ENCODE measurements around the gene TMEM44.
A peak's percentile ranks its signal among the peaks of the same experiment; 100 is the strongest.

Gene TMEM44

DNA sequence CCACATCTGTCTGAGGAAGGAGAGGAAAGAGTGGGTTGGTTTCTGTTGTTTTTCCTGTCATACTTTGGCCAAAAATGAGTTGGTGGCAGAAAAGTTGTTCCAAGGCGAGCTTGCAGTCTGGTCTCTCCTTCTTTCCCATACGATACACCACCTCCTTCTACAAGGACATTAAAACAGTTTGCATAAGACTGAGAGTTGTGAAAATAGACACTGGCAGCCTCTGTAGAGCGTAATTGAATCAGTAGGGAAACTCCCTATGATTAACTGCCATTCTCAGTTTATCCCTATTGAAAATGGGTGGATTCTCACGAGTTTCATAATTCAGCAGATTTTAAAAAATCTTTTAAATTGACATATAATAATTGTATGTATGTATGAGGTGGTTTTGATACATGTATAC lies 42.5 kb upstream of the TMEM44 start:
- in situ Hi-C loops (cut with HindIII; ENCODE audit: low sequenced_read_pairs), result no loop called here
- no peak for DNase-seq (ENCODE audit: low read depth)
- TF ChIP-seq, protein P1, sequence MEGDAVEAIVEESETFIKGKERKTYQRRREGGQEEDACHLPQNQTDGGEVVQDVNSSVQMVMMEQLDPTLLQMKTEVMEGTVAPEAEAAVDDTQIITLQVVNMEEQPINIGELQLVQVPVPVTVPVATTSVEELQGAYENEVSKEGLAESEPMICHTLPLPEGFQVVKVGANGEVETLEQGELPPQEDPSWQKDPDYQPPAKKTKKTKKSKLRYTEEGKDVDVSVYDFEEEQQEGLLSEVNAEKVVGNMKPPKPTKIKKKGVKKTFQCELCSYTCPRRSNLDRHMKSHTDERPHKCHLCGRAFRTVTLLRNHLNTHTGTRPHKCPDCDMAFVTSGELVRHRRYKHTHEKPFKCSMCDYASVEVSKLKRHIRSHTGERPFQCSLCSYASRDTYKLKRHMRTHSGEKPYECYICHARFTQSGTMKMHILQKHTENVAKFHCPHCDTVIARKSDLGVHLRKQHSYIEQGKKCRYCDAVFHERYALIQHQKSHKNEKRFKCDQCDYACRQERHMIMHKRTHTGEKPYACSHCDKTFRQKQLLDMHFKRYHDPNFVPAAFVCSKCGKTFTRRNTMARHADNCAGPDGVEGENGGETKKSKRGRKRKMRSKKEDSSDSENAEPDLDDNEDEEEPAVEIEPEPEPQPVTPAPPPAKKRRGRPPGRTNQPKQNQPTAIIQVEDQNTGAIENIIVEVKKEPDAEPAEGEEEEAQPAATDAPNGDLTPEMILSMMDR (IDR thresholded peaks at IDR 0.05; ENCODE audit: low read depth, low read length, missing control alignments), result no peak
- no peak overlapping the region for H3K4me3 ChIP-seq (ENCODE audit: low read depth, low read length)

DNA sequence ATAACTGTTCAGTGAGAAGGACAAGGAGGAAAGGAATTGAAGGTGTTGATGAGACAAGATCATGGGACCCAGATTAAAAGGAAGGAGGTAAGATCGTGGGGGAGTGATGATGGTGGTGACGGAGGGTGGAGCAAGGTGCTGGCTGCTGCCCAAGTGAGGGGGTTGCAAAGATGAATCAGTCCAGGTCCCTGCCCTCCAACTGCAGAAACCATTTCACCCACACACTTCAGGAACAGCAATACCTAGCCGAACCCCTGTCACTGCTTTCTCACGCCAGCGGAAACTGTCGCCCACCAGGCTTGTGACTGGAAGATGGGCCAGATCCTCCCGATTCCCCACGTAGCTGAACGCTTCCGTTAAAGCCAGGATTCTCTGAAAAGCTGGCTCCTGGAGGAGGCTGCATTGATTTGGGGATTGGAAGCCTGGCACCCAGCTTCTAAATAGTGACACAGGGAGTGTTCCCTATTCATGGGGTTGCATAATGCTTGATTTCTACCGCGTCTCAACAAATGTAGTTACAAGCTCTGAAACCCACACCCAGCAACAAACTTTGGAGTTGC lies 41.9 kb upstream of the TMEM44 start:
- no peak for DNase-seq (ENCODE audit: low read depth)
- TF ChIP-seq, protein P1 (IDR thresholded peaks at IDR 0.05; ENCODE audit: low read depth, low read length, missing control alignments), result no peak
- H3K4me3 ChIP-seq (ENCODE audit: low read depth, low read length), result no peak overlapping the region
- in situ Hi-C loops (cut with HindIII; ENCODE audit: low sequenced_read_pairs), result no loop called here

DNA sequence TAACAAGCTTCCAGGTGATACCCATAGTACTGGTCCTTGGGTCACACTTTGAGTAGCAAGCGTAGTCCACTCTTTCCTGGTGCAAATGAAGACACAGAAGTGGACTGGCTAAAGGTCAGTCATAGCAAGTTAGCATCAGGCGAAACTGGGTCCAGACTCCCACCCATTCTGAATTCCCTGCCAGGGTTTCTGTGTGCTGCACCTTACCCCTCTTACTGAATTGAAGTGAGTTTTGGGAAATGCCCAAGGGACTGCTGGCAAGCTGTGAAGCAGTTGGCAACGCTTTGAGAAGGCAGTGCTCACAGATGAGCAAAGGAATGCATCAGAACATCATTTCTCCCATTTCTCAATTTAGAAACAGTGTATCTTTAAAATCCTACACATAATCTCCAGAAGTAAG lies 40.5 kb upstream of the TMEM44 start:
- in situ Hi-C loops (cut with HindIII; ENCODE audit: low sequenced_read_pairs), result loop anchor here (5.0 kb wide), 1 partner anchor 439 kb away; no protein-coding TSS in a partner anchor
- H3K4me3 ChIP-seq (ENCODE audit: low read depth, low read length), result no peak overlapping the region
- TF ChIP-seq, protein P1 (IDR thresholded peaks at IDR 0.05; ENCODE audit: low read depth, low read length, missing control alignments), result no peak
- no peak for DNase-seq (ENCODE audit: low read depth)

DNA sequence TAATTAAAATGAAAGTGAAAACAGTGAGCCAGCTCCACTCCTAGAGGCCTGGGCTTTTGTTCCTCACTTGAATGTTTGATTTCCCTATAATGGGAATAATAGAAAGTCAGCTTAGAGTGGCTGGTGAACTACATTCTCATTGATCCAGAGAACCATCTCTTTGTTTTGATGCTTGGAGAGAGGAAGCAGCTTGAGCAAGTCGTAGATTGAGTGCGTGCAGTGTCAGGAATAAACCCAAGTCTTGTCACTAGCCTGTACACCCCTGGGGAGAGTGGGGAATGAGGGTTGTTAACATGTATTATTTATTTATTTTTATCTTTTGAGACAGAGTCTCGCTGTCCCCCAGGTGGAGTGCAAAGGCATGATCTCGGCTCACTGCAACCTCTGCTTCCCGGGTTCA lies 39.7 kb upstream of the TMEM44 start:
- TF ChIP-seq, protein P1 (IDR thresholded peaks at IDR 0.05; ENCODE audit: low read depth, low read length, missing control alignments), result no peak
- H3K4me3 ChIP-seq (ENCODE audit: low read depth, low read length), result peak overlapping the region; percentile 87
- in situ Hi-C loops (cut with HindIII; ENCODE audit: low sequenced_read_pairs), result loop anchor here (5.0 kb wide), 1 partner anchor 439 kb away; no protein-coding TSS in a partner anchor
- DNase-seq (ENCODE audit: low read depth), result no peak

DNA sequence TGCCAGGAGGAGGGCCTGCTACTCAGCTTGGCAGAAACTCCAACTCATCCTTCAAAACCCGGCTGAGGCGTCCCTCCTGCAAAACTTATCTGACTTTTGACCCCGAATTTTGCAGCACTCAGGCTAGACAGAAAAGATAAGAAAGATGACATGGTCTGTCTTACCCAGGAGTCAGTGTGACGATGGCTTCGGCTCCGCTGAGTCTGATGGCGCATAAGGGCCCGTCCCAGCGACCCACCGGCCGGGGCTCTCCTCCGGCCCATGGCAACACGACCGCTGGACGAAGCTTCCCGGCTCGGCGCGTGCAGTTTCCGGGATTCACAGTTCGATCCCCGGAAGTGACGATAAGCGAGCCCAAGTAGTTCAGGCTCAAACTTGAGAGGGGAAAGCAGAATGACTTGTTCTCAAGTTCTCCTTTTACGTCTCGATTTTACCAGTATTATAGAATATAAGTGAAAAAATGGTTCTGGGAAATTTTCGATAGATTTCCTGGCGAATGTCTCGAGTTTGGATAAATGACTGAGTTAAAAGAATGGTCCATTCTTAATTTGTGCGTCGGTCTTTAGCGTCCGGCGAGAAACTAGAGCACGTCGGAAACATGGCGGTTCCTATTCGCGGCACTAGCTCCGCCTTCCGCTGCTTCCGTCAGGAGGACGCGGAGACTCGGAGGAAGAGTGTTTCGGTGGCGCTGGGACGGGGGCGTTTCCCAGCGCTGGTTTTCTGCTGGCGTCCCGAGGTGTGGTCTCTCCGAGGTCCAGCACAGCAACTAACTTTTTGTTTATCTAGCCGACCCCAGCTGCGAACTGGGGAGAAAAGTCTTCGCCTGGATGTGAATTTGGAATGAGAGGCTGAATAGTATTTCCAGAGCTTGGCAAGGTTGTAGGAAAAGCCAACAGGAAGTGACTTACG lies 38.9 kb upstream of the TMEM44 start, which contains the start of gene LSG1:
LSG1 (minus strand) TSS at position 292 of the 909 bp plus-strand sequence; CDS start at position 263, 29 bp downstream.
- DNase-seq (ENCODE audit: low read depth), result peak; percentile 93
- peak within 1 kb of the TSS; percentile 87 for H3K4me3 ChIP-seq (ENCODE audit: low read depth, low read length)
- TF ChIP-seq, protein P1 (IDR thresholded peaks at IDR 0.05; ENCODE audit: low read depth, low read length, missing control alignments), result no peak

DNA sequence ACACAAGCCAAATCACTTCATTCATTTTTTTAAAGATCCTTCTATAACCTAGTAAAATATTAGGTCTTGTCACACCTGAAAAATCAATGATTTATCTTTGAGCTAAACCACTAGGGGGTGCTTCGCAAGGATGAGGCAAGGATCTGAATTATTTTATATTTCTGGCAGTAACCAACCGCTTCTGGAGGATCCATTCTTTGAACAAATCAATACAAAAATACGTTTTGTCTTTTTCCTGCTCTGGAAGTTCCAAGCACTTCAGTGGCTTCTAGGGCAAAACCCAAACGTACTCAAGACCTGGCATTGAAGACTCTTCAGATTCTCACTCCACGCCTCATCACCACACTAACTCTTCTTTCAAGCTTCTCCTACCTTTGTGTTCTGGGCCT lies 38.3 kb upstream of the TMEM44 start:
- TF ChIP-seq, protein P1 (IDR thresholded peaks at IDR 0.05; ENCODE audit: low read depth, low read length, missing control alignments), result peak; percentile 61
- peak overlapping the region; percentile 87 for H3K4me3 ChIP-seq (ENCODE audit: low read depth, low read length)
- no peak for DNase-seq (ENCODE audit: low read depth)
- in situ Hi-C loops (cut with HindIII; ENCODE audit: low sequenced_read_pairs), result loop anchor here (5.0 kb wide), 1 partner anchor 441 kb away; no protein-coding TSS in a partner anchor

More for the DNA sequence above, 38.9 kb upstream of the TMEM44 start, which contains the start of gene LSG1:
- in situ Hi-C loops (cut with HindIII; ENCODE audit: low sequenced_read_pairs), result loop anchor here (5.0 kb wide), 1 partner anchor 440 kb away; no protein-coding TSS in a partner anchor

Data from astrocyte of the cerebellum (primary cell).